Dermis blood vessel endothelial cell (primary cell): ENCODE results near the gene SETD1B. TPM values are rescaled to one million over a fixed set of nuclear protein-coding genes. Genes with fewer than 3 reads are reported as not detected.
"Not testable (repeated sequence)": the region's sequence is repeated elsewhere in the genome, so short reads cannot be mapped to it uniquely, and the experiment has no call there.

Experiments
- DNase-seq: peaks from one replicate; pipeline ENCODE4 v3.0.0; 2010
- total RNA-seq: library from RNA; depleted of rRNA; stranded (reverse); fragments of >200 nt; gene quantifications from 2 replicates; pipeline ENCODE4 v1.2.3, GENCODE V29; 2014

Gene SETD1B
- total RNA-seq, 1 donor from 2014 or later = 2.7 TPM

GRCh38 chr12:121781484-121781997, 22.3 kb upstream of the SETD1B start:
- no peak for DNase-seq

- DNase-seq = no peak
Observed at GRCh38 chr12:121781998-121782979, 21.5 kb upstream of the SETD1B start.

DNA sequence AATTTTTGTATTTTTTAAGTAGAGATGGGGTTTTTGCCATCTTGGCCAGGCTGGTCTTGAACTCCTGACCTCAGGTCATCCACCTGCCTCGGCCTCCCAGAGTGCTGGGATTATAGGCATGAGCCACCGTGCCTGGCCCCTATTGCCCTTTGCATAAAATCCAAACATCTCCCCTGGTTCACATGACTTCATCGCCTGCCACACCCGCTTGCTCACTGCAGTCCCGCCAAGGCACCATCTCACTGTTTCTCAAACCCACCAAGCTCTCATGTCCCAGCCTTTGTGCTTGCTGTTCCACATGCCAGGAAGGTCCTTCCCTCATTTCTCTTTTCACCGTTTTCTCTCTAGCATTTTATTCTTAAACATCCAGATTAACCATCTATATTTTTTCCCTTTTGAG, 20.0 kb upstream of the SETD1B start:
- DNase-seq = no peak

DNA sequence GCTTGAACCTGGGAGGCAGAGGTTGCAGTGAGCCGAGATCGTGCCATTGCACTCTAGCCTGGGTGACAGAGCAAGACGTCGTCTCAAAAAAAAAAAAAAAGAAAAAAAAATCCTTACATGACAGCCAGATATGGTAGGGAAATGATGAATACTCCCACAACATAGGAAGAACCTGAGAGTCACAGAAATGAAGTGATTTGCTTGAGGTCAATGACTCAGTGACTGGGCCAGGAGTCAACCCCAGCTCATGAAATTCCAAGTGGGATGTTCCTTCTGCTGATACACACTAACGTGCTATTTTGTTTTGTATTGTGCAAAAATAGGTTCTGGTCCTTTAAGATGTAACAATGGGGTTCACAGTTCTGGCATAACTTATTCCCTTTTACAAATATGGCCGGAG, 19.3 kb upstream of the SETD1B start:
- peak; percentile 79 for DNase-seq

GRCh38 chr12:121786440-121786825, 17.4 kb upstream of the SETD1B start:
- peak; percentile 71 for DNase-seq

- no peak for DNase-seq
Observed at GRCh38 chr12:121787063-121788025, 16.5 kb upstream of the SETD1B start.

GRCh38 chr12:121788176-121788818, 15.5 kb upstream of the SETD1B start:
- no peak for DNase-seq

- DNase-seq = peak; percentile 31
Observed at GRCh38 chr12:121789233-121789781, 14.5 kb upstream of the SETD1B start.

GRCh38 chr12:121789800-121790728, 13.7 kb upstream of the SETD1B start:
- peak; percentile 59 for DNase-seq

DNA sequence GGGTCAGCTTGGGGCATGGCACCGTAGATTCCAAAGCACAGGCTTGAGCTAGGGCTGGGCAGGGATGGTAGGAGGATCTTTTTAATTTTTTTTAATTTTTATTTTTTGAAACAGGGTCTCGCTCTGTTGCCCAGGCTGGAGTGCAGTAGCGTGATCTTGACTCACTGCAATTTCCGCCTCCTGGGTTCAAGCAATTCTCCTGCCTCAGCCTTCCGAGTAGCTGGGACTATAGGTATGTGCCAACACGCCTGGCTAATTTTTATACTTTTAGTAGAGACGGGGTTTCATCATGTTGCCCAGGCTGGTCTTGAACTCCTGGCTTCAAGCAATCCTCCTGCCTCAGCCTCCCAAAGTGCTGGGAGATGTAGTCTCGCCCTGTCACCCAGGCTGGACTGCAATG, 13.0 kb upstream of the SETD1B start:
- not testable (repeated sequence) for DNase-seq

DNA sequence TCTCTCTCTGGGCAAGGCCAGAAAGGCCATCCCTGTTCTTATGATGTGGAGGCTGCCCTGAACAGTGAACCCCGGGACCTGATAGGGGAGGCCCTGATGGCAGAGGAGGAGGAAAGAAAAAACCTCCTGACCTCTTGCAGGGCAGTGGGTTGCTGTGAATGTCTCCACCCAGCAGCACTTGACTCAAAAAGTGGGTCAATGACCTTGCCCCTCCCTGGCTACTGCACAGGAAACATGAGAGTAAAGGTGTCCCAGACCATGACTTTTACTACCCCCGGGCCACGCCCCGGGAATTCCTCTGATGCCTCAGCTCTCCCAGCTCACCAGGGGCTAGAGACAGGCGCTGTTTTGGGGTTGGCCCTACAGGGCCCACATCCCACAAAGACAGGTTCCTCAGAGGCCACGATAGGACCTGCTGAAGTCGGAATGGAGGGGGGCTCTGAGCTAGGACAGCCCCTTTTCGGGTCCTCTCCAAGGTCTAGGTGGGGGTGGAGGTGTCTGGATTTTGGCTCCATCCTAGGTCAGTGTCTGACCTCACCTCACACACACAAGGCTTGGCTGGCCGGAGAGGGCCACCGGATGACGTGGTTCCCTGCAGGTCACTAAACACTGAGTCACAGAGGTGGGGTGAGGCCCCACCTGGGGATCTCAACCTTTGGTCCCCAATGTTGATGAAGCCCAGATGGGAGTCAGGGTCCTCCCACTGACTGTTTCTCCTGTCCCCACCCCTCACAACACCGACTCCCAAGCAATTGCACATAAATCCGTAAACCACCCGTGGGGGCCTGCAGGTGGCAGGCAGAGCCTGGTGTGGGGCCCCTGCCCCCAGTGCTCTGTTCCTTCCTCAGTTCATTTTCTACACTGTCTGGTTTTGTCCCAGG, 11.9 kb upstream of the SETD1B start:
- DNase-seq = no peak

DNA sequence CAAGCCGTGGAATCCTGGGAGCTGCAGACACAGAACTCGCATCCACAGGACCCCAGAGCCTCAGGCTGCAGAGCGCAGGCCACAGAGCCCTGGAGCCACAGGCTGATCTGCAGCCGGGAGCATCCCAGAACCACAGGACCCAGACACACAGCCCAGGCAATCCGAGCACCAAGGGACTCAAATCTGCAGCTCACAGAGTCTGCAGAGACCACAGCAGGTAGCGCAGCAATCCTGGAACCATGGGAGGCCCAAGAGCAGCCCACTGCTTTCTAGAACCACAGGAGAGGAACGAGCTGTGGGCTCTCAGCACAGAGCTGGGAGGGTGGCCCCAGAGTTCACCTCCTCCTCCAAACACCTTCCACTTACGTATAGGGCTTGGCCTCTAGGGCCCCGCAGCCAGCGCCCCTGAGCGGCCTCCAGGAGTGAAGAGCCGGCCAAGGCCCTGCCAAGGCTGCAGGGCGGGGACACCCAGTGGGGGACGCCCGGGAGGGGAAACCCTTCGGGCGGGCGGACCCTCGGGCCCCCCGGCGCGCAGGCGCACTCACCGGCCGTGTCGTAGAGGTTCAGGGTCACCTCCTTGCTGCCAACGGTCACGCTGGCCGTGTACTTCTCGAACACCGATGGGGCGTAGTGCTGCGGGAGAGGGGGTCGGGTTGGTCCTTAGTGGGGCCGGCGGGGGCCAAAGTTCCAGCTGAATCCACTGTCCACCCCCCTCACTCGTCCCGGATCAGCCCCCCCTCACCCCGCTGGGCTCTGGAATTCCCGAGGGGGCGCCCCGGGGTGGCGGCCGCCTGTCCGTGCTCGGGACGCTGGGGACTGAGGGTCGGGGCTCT, 11.0 kb upstream of the SETD1B start:
- DNase-seq = no peak

DNA sequence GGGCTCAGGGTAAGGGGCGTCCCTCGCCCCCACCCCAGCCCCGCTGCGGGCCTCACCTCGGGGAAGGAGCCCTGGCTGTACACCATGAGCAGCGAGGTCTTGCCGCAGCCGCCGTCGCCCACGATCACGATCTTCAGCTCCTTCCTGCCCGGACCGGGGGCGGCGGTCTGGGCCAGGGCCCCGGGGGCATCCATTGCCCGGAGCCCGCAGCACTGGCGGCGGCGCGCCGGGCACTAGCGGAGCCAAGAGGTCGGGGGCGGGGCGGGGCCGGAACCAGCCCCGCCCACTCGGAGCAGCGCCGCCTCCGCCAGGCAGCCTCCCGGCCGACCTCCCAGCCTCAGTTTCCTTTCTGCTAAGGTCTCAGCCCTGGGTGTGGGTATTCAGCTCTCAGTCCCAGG, 10.4 kb upstream of the SETD1B start, which contains the start of gene RHOF:
Gene RHOF, minus strand, starts transcription at position 249 of the 398 bp plus-strand sequence. Its CDS starts 55 bp downstream, at position 194.
- DNase-seq = peak; percentile 30

- peak; percentile 94 for DNase-seq
Observed at GRCh38 chr12:121793838-121794533, 9.8 kb upstream of the SETD1B start.

- DNase-seq = no peak
Observed at GRCh38 chr12:121794534-121795033, 9.2 kb upstream of the SETD1B start.

GRCh38 chr12:121795034-121795968, 8.5 kb upstream of the SETD1B start:
- DNase-seq = peak; percentile 94
